Activated naive CD4-positive, alpha-beta T cell treated with Interleukin-2 at 50 U/mL for 16 hours (primary cell): ENCODE data around the gene LDB1.
A peak's percentile ranks its signal among the peaks of the same experiment; 100 is the strongest.

ENCODE experiments used
- DNase-seq: peaks from one replicate; pipeline ENCODE4 v3.0.0-alpha.2; 2020

Gene LDB1

GRCh38 chr10:102134416-102134815 is 14.2 kb upstream of the LDB1 start:
- no peak for DNase-seq

- DNase-seq: peak; percentile 70
Measured at GRCh38 chr10:102133373-102134195, 13.4 kb upstream of the LDB1 start.

DNA sequence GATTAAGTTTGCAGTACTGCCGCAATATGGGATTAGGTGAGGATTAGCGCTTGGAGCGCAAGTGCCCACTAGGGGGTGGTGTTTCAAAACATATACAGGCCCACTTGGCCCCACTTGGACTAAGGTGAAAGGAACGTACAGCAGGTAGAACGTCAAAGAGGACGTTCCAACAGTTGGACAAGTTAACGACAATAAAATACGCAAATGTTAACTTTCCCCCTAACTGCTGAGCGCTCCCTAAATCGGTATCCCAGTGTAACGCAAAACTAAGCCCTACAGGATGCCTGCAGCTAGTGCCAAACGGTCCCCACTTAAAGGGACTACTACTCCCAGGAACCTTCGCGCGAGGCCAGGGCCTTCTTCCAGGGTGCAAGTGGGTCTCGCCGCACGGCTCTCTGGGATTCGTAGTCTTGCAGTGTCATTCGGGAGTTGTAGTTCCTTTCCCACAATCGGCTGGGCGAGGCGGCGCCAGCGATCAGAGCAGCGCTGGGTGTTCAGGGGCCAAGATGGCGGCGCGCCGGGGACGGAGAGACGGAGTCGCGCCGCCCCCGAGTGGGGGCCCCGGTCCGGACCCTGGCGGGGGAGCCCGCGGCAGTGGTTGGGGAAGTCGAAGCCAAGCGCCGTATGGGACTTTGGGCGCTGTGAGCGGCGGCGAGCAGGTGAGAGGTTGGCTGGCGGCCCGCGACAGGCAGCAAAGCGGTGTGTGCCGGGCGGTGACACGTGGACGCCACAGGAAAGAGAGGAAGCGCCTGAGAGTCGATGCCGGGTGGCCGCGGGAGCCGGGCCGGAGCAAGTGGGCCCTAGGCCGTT is 12.6 kb upstream of the LDB1 start, which contains the start of gene PPRC1:
PPRC1 (plus strand) TSS at position 478 of the 810 bp plus-strand sequence; CDS start at position 507, 29 bp downstream.
- DNase-seq: peak; percentile 98

GRCh38 chr10:102132193-102132562 is 12.0 kb upstream of the LDB1 start:
- no peak for DNase-seq

DNA sequence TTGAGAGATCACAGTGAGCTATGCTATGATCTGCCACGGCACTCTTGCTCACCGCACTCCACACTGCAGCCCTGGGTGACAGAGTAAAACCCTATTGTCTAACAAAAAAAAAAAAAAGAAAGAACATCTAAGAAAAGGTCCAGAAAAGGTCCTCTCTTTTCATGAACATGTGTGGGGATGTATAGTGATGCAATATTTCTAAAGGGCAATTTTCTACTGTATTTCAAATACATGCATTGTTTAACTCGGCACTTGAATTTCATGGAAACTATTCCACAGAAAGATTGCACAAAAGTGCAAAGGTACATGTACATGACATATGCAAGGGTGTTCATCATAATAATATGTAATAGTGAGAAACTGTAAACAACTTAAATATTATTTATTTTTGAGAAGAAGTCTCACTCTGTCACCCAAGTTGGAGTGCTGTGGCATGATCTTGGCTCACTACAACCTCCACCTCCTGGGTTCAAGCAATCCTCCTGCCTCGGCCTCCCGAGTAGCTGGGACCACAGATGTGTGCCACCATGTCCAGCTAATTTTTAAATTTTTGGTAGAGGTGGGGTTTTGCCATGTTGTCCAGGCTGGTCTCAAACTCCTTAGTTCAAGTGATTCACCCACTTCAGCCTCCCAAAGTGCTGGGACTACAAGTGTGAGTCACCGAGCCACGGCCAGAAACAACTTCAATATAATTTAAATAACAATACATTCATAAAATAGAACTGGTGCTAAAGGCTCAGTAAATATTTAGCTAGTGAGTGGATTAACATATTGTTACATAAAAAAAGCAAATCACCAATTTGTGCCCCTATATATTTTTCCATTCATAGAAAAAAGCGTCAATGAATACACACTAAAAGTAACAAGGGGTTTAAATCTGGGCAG is 11.4 kb upstream of the LDB1 start:
- no peak for DNase-seq

DNA sequence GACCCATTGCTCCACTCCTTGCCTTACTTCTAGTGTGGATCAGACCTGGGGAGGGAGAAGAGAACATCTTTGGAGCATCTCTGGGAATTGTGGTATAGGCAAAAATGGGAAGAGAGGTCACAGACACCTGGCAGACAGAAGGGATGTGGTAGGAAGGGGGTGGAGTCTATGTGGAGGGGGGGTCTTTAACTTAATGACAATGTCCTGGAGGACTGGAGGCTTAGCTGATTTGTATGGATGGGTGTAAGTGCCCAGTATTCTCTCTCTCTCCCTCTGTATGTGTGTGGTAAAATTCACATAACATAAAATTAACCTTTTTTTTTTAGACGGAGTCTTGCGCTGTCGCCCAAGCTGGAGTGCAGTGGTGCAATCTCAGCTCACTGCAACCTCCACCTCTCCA is 3.1 kb upstream of the LDB1 start:
- no peak for DNase-seq

DNA sequence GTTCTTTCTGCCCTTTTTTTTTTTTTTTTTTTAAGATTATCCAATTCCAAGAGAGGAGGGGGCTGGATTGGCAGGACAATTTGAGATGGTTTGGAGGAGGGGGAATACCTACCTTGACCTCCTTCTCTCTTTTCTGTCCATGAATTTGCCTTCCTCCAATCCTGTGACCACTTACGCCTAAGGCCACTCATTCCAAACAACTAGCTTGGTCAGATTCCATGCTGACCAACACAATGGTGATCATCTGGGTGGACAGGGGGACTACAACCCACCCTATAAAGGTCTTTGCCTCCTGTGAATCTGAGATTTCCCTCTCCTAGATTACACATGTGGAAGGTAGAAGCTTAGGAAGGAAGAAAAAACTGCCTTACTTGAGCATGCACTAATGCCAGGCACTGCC is 2.3 kb upstream of the LDB1 start:
- no peak for DNase-seq

DNA sequence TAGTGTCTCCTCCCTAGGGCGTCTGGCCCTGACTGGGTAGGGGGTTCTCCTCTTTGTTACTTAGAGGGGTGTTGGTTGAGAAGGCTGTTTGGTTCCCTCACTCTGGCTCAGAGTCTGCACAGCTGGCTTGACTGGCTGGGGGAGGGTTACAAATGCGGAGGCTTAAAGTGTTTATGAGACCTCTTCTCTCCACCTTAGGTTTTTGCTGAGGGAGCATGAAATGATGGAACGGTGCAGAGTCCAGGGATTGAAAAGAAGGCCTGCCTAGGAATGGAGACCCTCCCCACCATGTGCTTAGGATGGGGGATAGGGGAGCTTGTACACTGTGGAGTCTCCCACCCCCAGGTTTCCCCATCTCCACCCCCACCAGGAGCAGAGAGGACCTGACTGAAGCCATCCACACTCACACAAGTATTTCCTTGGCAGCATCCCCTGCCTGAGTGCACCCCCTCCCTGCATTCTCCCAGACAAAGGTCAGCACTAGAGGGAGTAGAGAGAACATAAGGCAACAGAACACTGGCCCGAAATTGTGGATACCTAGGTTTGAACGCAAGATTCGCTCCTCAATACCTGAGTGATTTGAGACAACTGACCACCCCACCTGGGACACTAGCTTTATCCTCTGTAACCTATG is 1.7 kb upstream of the LDB1 start:
- no peak for DNase-seq

DNA sequence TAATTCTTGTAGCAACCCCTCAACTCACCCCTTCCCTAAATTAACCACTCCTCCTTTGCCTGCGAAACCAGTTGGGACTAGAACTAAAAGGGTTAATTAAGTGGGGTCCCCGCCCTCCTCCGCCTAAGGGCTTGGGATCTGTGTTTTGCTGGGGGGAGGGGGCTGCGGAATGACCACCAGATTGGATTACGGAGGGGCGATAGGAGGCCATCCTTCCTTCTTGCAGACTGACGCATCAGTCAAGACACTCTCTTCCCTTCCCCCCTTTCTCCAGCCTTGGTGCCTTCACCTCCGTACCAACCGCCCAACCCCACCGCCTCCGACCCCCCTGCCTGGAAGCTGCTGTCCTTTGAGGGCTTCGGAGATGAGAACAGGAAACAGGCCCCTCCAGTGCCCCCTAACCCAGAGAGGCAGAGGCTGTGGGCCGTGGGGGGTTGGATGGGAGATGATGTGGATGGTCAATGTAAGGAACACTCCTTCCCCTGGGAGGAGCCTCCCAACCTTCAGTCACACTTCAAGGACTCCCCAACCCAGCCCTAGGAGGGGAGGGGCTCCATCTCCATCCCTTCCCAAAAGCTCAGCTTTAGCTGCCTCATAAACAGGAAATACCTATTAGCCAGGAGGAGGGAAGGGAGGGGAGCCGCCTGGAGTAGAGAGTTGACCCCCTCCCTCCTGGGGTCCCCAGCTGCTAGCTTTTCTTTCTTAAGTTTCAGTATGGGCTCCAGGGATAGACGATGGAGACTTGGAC is 997 bp upstream of the LDB1 start:
- no peak for DNase-seq

- peak; percentile 42 for DNase-seq
Measured at GRCh38 chr10:102119417-102120141, 589 bp downstream of the LDB1 start.

- DNase-seq: no peak
Measured at GRCh38 chr10:102118867-102119266, 1.3 kb downstream of the LDB1 start.

- DNase-seq: peak; percentile 69
Measured at GRCh38 chr10:102117391-102118159, 2.6 kb downstream of the LDB1 start.

DNA sequence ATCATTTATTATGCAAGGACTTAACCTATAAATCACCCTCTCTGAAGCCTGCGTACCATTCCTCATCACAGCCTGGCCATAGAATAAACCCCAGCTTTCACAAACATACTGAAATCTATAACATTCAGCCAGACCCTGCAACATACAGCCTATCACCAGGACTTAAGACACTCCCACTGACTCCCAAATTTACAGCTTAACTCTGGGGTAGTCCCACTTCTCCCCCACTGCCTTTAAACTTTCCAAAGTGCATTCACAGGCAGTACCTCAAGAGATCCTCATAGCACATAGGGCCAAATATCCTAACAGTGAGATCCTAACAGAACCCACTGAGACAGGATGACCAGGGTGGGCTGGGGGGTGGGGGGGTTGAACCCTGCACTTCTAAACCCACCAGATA is 3.5 kb downstream of the LDB1 start:
- no peak for DNase-seq

- no peak for DNase-seq
Measured at GRCh38 chr10:102115775-102116174, 4.4 kb downstream of the LDB1 start.

GRCh38 chr10:102114861-102115618 is 5.1 kb downstream of the LDB1 start:
- DNase-seq: peak; percentile 87

- no peak for DNase-seq
Measured at GRCh38 chr10:102113956-102114857, 6.0 kb downstream of the LDB1 start.

- DNase-seq: no peak
Measured at GRCh38 chr10:102113261-102113955, 6.8 kb downstream of the LDB1 start.
